HepG2 (cell line): Measurements from ENCODE around the gene MMP25. TPM values are rescaled to one million over a fixed set of nuclear protein-coding genes. Genes with fewer than 3 reads are reported as not detected.

Experiments used
- ATAC-seq: fragments of 200-7000 bp; cut with Tn5 transposase; 3 replicates; pipeline ENCODE4 v1.9.1; 2020; ENCODE audit warnings: mild to moderate bottlenecking, moderate library complexity
- BruUV-seq: library from RNA; stranded (reverse); fragments of 400-500 nt; replicated peaks from 2 replicates; lab custom pipeline; 2021; lab: Mats Ljungman, UMichigan
- CTCF ChIA-PET: fragments of 300-600 bp; formaldehyde crosslinking; extraction: SDS; loops from one replicate; lab custom pipeline; 2021; ENCODE audit warnings: low total read pairs, inconsistent platforms, low intra/inter-chr PET ratio; lab: Yijun Ruan, JAX
- POLR2A ChIA-PET: fragments of 350-600 bp; sonication (Branson Sonifier 250); formaldehyde crosslinking; loops from one replicate; lab custom pipeline; 2020; ENCODE audit warnings: antibody characterized with exemption, inconsistent platforms; lab: Yijun Ruan, JAX
- DNase-seq: peaks from one replicate; pipeline ENCODE4 v3.0.0-alpha.2; 2015; ENCODE audit warnings: low spot score
- FAIRE-seq: peaks from 3 replicates; lab custom pipeline; 2011; peaks lifted over from hg19 to GRCh38; lab: Jason Lieb, UNC
- H2AFZ ChIP-seq: one replicate; pipeline ENCODE4 v1.6.1; 2011; ENCODE audit warnings: low read length, inconsistent platforms
- H3K27ac ChIP-seq: fragments of 300-600 bp; 3 replicates; pipeline ENCODE4 v1.8.0; 2011; ENCODE audit warnings: mixed run types, mild to moderate bottlenecking, mixed read lengths, low read length, inconsistent platforms; ENCODE audit not compliant: insufficient read depth; ENCODE audit errors: extremely low read length
- H3K27me3 ChIP-seq, 2 experiments: fragments of 200-600 bp in 1 of 2; 2 replicates in 1 of 2; 3 replicates in 1 of 2; pipeline versions ENCODE4 v1.6.0 to v1.8.0; 2011; ENCODE audit warnings: low read length in 2 of 2, mild to moderate bottlenecking in 2 of 2, moderate library complexity in 2 of 2, inconsistent platforms in 1 of 2; ENCODE audit not compliant: insufficient read depth in 2 of 2, control insufficient read depth in 1 of 2
- H3K36me3 ChIP-seq, 2 experiments: fragments of 200-600 bp in 1 of 2; replicated peaks in 1 of 2; 2 replicates in 1 of 2; 3 replicates in 1 of 2; pipeline versions ENCODE4 v1.5.1 to v1.8.0; 2011; ENCODE audit warnings: low read length in 2 of 2, inconsistent platforms in 1 of 2; ENCODE audit not compliant: insufficient read depth in 2 of 2, control insufficient read depth in 1 of 2
- H3K4me1 ChIP-seq: 2 replicates; pipeline ENCODE4 v1.5.1; 2012; ENCODE audit warnings: low read length, inconsistent platforms; ENCODE audit not compliant: insufficient read depth
- H3K4me2 ChIP-seq: 2 replicates; pipeline ENCODE4 v1.6.0; 2011; ENCODE audit warnings: low read depth, low read length, inconsistent platforms
- H3K4me3 ChIP-seq, 3 experiments: fragments of 200-600 bp in 1 of 3; sonication (generic), shearing (Covaris generic) in 1 of 3; replicated peaks in 1 of 3; 2 replicates each; pipeline ENCODE4 v1.5.1; 2011 to 2016; ENCODE audit warnings: low read length in 3 of 3, inconsistent platforms in 2 of 3, low read depth in 2 of 3, mild to moderate bottlenecking in 2 of 3, control low read depth in 1 of 3, mixed read lengths in 1 of 3; ENCODE audit not compliant: insufficient read depth in 1 of 3
- H3K79me2 ChIP-seq: one replicate; pipeline ENCODE4 v1.6.1; 2011; ENCODE audit warnings: low read length, inconsistent platforms; ENCODE audit not compliant: insufficient read depth
- H3K9ac ChIP-seq: 2 replicates; pipeline ENCODE4 v1.6.0; 2011; ENCODE audit warnings: mild to moderate bottlenecking, low read depth, low read length, inconsistent platforms; ENCODE audit not compliant: insufficient read depth
- H3K9me3 ChIP-seq: 2 replicates; pipeline ENCODE4 v1.5.1; 2012; ENCODE audit warnings: mild to moderate bottlenecking, low read length
- H4K20me1 ChIP-seq: 2 replicates; pipeline ENCODE4 v1.6.0; 2011; ENCODE audit warnings: inconsistent platforms, mild to moderate bottlenecking, low read length, moderate library complexity; ENCODE audit not compliant: insufficient read depth
- AKAP8 ChIP-seq: sonication (generic); formaldehyde crosslinking; IDR thresholded peaks from 2 replicates; pipeline ENCODE4 v1.5.1; 2020; ENCODE audit warnings: mild to moderate bottlenecking, missing genetic modification reagents
- ERF ChIP-seq: IDR thresholded peaks from 2 replicates; pipeline ENCODE4 v1.6.1; 2018; ENCODE audit warnings: missing biosample characterization, missing genetic modification reagents
- GABPA ChIP-seq, 2 experiments: IDR thresholded peaks; 2 replicates each; pipeline ENCODE4 v1.6.1; 2011 to 2016; ENCODE audit warnings: low read depth in 2 of 2, low read length in 1 of 2, missing biosample characterization in 1 of 2, missing genetic modification characterization in 1 of 2
- GLI4 ChIP-seq: sonication (generic); formaldehyde crosslinking; IDR thresholded peaks from 2 replicates; pipeline ENCODE4 v1.5.1; 2020; ENCODE audit warnings: missing genetic modification reagents, mild to moderate bottlenecking, moderate library complexity, borderline replicate concordance
- MEIS2 ChIP-seq: sonication (generic); formaldehyde crosslinking; IDR thresholded peaks from 2 replicates; pipeline ENCODE4 v1.9.0; 2021; ENCODE audit warnings: mild to moderate bottlenecking, missing genetic modification reagents
- NKX3-1 ChIP-seq: sonication (generic); formaldehyde crosslinking; IDR thresholded peaks from 2 replicates; pipeline ENCODE4 v1.5.0; 2020; ENCODE audit warnings: missing genetic modification reagents
- PCBP2 ChIP-seq: fragments of 200-400 bp; formaldehyde crosslinking; optimal IDR thresholded peaks from 2 replicates; pipeline ENCODE3; 2018; ENCODE audit warnings: low read length, low read depth; ENCODE audit not compliant: poor library complexity, severe bottlenecking
- POLR2AphosphoS2 ChIP-seq: IDR thresholded peaks from 2 replicates; pipeline ENCODE4 v1.6.1; 2011; ENCODE audit warnings: low read depth, low read length, improper control_type of control experiment
- RBM22 ChIP-seq: fragments of 200-400 bp; formaldehyde crosslinking; optimal IDR thresholded peaks from 2 replicates; pipeline ENCODE3; 2017; ENCODE audit warnings: mild to moderate bottlenecking, low read length, moderate library complexity
- REL ChIP-seq: sonication (generic); formaldehyde crosslinking; conservative IDR thresholded peaks from 2 replicates; pipeline ENCODE4 v1.8.0; 2022; ENCODE audit warnings: mild to moderate bottlenecking, missing genetic modification reagents, moderate library complexity
- RFXAP ChIP-seq: sonication (generic); formaldehyde crosslinking; IDR thresholded peaks from 2 replicates; pipeline ENCODE4 v1.4.0; 2020; ENCODE audit warnings: missing genetic modification reagents, borderline replicate concordance
- SALL1 ChIP-seq: sonication (generic); formaldehyde crosslinking; IDR thresholded peaks from 2 replicates; pipeline ENCODE4 v1.8.0; 2022; ENCODE audit warnings: mild to moderate bottlenecking, missing genetic modification reagents
- SIX1 ChIP-seq: sonication (generic); formaldehyde crosslinking; IDR thresholded peaks from 2 replicates; pipeline ENCODE4 v1.4.0; 2020; ENCODE audit warnings: missing genetic modification reagents, borderline replicate concordance
- SP2 ChIP-seq: sonication (generic); formaldehyde crosslinking; IDR thresholded peaks from 2 replicates; pipeline ENCODE4 v1.5.1; 2020; ENCODE audit warnings: mild to moderate bottlenecking, missing genetic modification reagents
- TOPORS ChIP-seq: sonication (generic); formaldehyde crosslinking; IDR thresholded peaks from 2 replicates; pipeline ENCODE4 v1.8.0; 2023; ENCODE audit warnings: mild to moderate bottlenecking, missing genetic modification reagents
- ZFP36L1 ChIP-seq: sonication (generic); formaldehyde crosslinking; IDR thresholded peaks from 2 replicates; pipeline ENCODE4 v1.8.0; 2022; ENCODE audit warnings: mild to moderate bottlenecking, missing genetic modification reagents, moderate library complexity
- ZFX ChIP-seq: sonication (generic); formaldehyde crosslinking; IDR thresholded peaks from 2 replicates; pipeline ENCODE4 v1.4.0; 2020; ENCODE audit warnings: mild to moderate bottlenecking, low read depth, missing genetic modification reagents, moderate library complexity
- ZFYVE20 ChIP-seq: sonication (generic); formaldehyde crosslinking; IDR thresholded peaks from 2 replicates; pipeline ENCODE4 v1.8.0; 2023; ENCODE audit warnings: low read depth, mild to moderate bottlenecking, moderate library complexity, missing genetic modification reagents, borderline replicate concordance
- ZNF761 ChIP-seq: sonication (generic); formaldehyde crosslinking; conservative IDR thresholded peaks from 2 replicates; pipeline ENCODE4 v1.4.0; 2020; ENCODE audit warnings: mild to moderate bottlenecking, missing genetic modification reagents
- ZSCAN12 ChIP-seq: sonication (generic); formaldehyde crosslinking; IDR thresholded peaks from 2 replicates; pipeline ENCODE4 v1.9.0; 2021; ENCODE audit warnings: mild to moderate bottlenecking, missing genetic modification reagents
- WGBS: methylation state at CpG from one replicate; pipeline ENCODE4 v1.1.6; 2017; ENCODE audit warnings: low lambda C conversion rate; 5-methylcytosine and 5-hydroxymethylcytosine counted together
- in situ Hi-C: cut with HindIII; loops from 2 replicates; pipeline ENCODE4 v1.10.0; 2017; ENCODE audit warnings: low pct_unique_long_range_greater_than_20kb; ENCODE audit not compliant: extremely low pct_ligation_motif_present
- intact Hi-C: fragments of 100-400 bp; cut with micrococcal nuclease; formaldehyde crosslinking; loops from one replicate; pipeline ENCODE4 v1.10.0; 2022; ENCODE audit not compliant: unreplicated experiment
- polyA plus RNA-seq, 8 experiments: library from polyadenylated mRNA; depleted of rRNA in 3 of 8; stranded (reverse) in 7 of 8; unstranded in 1 of 8; fragments of >200 nt; fragmentation: Illumina TruSeq in 4 of 8; extraction: Trizol in 4 of 8; gene quantifications; 2 replicates each; pipeline versions ENCODE4 v1.2.1 to v1.2.3, GENCODE V29; 2011 to 2016; ENCODE audit warnings: low read depth in 4 of 8, missing spikeins in 1 of 8, mixed read lengths in 1 of 8; ENCODE audit not compliant: insufficient read depth in 1 of 8
- total RNA-seq, 5 experiments: library from RNA; depleted of rRNA; stranded (reverse); fragments of >200 nt; fragmentation: Illumina TruSeq; extraction: Trizol; gene quantifications; 2 replicates each; pipeline ENCODE4 v1.2.3, GENCODE V29; 2016; ENCODE audit warnings: low read depth in 1 of 5
- TF ChIP-seq, protein P1 (sequence below): sonication (generic); formaldehyde crosslinking; IDR thresholded peaks from 2 replicates; pipeline ENCODE4 v1.4.0; 2020; ENCODE audit warnings: missing genetic modification reagents, borderline replicate concordance

The MMP25 gene
- total and polyA plus RNA-seq, 2 of the 13 experiments (the other 11 are each of a cell fraction or from before 2014, with no cell fraction given), result 0.04 to 0.08 TPM

GRCh38 chr16:3020604-3021448 lies 25.5 kb upstream of the MMP25 start:
- H3K79me2 ChIP-seq, result peaks cover 5% of the 10 kb centered on the region
- no TSS peak for BruUV-seq
- FAIRE-seq, result peak; percentile 42
- DNase-seq, result peak; percentile 87
- ChIA-PET CTCF (interaction anchor here (0.8 to 0.9 kb wide), 2 partner anchors 15 to 17 kb away, joined by 3 to 4 read pairs; no protein-coding TSS in a partner anchor), POLR2A (interaction anchor here (0.7 to 18.8 kb wide), 25 partner anchors 7 to 865 kb away, joined by 3 to 750 read pairs (median 5); partner anchors contain the start of genes CLDN9, FLYWCH2, IL32 and KREMEN2)
- peak overlapping the region; percentile 93 for H3K27ac ChIP-seq
- H3K9ac ChIP-seq, result peak overlapping the region; percentile 99
- peaks cover 4 to 6% of the 10 kb centered on the region in 2 experiments; a peak in 4 of 5 replicates for H3K36me3 ChIP-seq
- H4K20me1 ChIP-seq, result peaks cover 31% of the 10 kb centered on the region; the same call in 1 of the 2 replicates
- H2AFZ ChIP-seq, result no peak overlapping the region
- H3K4me1 ChIP-seq, result peaks cover 68% of the 10 kb centered on the region
- H3K9me3 ChIP-seq, result no peaks in the 10 kb centered on the region
- in situ Hi-C loops (no loop called here), intact Hi-C loops (no loop called here)
- no peaks in the 10 kb centered on the region; a peak in 2 of 5 replicates for H3K27me3 ChIP-seq
- H3K4me3 ChIP-seq, result peak overlapping the region; percentile 65 to 93 (median 76)
- peak overlapping the region; percentile 85 for H3K4me2 ChIP-seq
- ATAC-seq, result peak; percentile 53
- WGBS, result 2% methylated on average over 13 of the region's 57 CpGs
- no peak for TF ChIP-seq ZSCAN12 (CRISPR knock-in tag)
- peak; percentile 60 for TF ChIP-seq NKX3-1
- TF ChIP-seq ZFX (CRISPR knock-in tag), result peak; percentile 55
- TF ChIP-seq TOPORS (CRISPR knock-in tag), result 0 out of 2 replicates have a peak, but pooled peaks have one; percentile 23
- TF ChIP-seq GABPA (IDR thresholded peaks at IDR 0.05; ENCODE audit: low read depth, low read length), result no peak; the same call in 1 of the 2 replicates
- peak; percentile 76 for TF ChIP-seq GABPA (CRISPR knock-in tag; IDR thresholded peaks at IDR 0.05; ENCODE audit: low read depth)
- TF ChIP-seq ERF, result peak; percentile 70; the same call in 1 of the 2 replicates
- TF ChIP-seq ZFYVE20 (CRISPR knock-in tag), result no peak
- peak; percentile 37; the same call in 1 of the 2 replicates for TF ChIP-seq SIX1 (CRISPR knock-in tag)
- peak; percentile 76; the same call in 1 of the 2 replicates for TF ChIP-seq ZFP36L1 (CRISPR knock-in tag)
- TF ChIP-seq, protein P1, sequence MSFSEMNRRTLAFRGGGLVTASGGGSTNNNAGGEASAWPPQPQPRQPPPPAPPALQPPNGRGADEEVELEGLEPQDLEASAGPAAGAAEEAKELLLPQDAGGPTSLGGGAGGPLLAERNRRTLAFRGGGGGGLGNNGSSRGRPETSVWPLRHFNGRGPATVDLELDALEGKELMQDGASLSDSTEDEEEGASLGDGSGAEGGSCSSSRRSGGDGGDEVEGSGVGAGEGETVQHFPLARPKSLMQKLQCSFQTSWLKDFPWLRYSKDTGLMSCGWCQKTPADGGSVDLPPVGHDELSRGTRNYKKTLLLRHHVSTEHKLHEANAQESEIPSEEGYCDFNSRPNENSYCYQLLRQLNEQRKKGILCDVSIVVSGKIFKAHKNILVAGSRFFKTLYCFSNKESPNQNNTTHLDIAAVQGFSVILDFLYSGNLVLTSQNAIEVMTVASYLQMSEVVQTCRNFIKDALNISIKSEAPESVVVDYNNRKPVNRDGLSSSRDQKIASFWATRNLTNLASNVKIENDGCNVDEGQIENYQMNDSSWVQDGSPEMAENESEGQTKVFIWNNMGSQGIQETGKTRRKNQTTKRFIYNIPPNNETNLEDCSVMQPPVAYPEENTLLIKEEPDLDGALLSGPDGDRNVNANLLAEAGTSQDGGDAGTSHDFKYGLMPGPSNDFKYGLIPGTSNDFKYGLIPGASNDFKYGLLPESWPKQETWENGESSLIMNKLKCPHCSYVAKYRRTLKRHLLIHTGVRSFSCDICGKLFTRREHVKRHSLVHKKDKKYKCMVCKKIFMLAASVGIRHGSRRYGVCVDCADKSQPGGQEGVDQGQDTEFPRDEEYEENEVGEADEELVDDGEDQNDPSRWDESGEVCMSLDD, result peak; percentile 95
- peak; percentile 84 for TF ChIP-seq RBM22
- no peak; the same call in 1 of the 2 replicates for TF ChIP-seq AKAP8 (CRISPR knock-in tag)
- no peak; the same call in none of the 2 replicates for TF ChIP-seq SP2
- peak; percentile 61; the same call in 1 of the 2 replicates for TF ChIP-seq REL
- peak; percentile 91 for TF ChIP-seq POLR2AphosphoS2
- 0 out of 2 replicates have a peak, but pooled peaks have one; percentile 85 for TF ChIP-seq ZNF761 (CRISPR knock-in tag)
- peak; percentile 54; the same call in 1 of the 2 replicates for TF ChIP-seq RFXAP (CRISPR knock-in tag)
- peak; percentile 9; the same call in 1 of the 2 replicates for TF ChIP-seq SALL1
- TF ChIP-seq PCBP2, result no peak
- TF ChIP-seq GLI4, result no peak; the same call in 1 of the 2 replicates
- peak; percentile 59; the same call in 1 of the 2 replicates for TF ChIP-seq MEIS2 (CRISPR knock-in tag)
